CD4-positive, alpha-beta T cell treated with Interleukin-1 beta for 1 hour (primary cell): Measurements from ENCODE around the gene IL1RL1.

Source experiments
- DNase-seq, 2 donors: peaks; one replicate each; pipeline ENCODE4 v3.0.0-alpha.2; 2020 to 2022

IL1RL1 gene

GRCh38 chr2:102310964-102311640 lies at the start of gene IL1RL1:
TSS of gene IL1RL1 (plus strand) at chr2:102311563. CDS start at chr2:102338265, 26,702 bp downstream.
- no peak for DNase-seq

- no peak for DNase-seq
These were observed 48.9 kb upstream of the IL1RL1 start for GRCh38 chr2:102262216-102263129.

GRCh38 chr2:102264952-102265351 lies 46.4 kb upstream of the IL1RL1 start:
- no peak for DNase-seq

GRCh38 chr2:102266204-102266603 lies 45.2 kb upstream of the IL1RL1 start:
- no peak for DNase-seq

- no peak for DNase-seq
These were observed 43.6 kb upstream of the IL1RL1 start for GRCh38 chr2:102267774-102268173.

- no peak for DNase-seq
These were observed 42.7 kb upstream of the IL1RL1 start for GRCh38 chr2:102268510-102269199.

- no peak for DNase-seq
These were observed 42.2 kb upstream of the IL1RL1 start for GRCh38 chr2:102269200-102269524.

GRCh38 chr2:102271844-102272243 lies 39.5 kb upstream of the IL1RL1 start:
- DNase-seq: peak in 1 of 2 donors; percentile 24

- DNase-seq: no peak
These were observed 37.6 kb upstream of the IL1RL1 start for GRCh38 chr2:102273619-102274211.

- no peak for DNase-seq
These were observed 34.7 kb upstream of the IL1RL1 start for GRCh38 chr2:102276549-102277201.

GRCh38 chr2:102277202-102277700 lies 34.1 kb upstream of the IL1RL1 start:
- no peak for DNase-seq

GRCh38 chr2:102278720-102279390 lies 32.5 kb upstream of the IL1RL1 start:
- DNase-seq: no peak

GRCh38 chr2:102279391-102279735 lies 32.0 kb upstream of the IL1RL1 start:
- DNase-seq: no peak

- no peak for DNase-seq
These were observed 28.7 kb upstream of the IL1RL1 start for GRCh38 chr2:102282678-102283091.

GRCh38 chr2:102283996-102284395 lies 27.4 kb upstream of the IL1RL1 start:
- DNase-seq: no peak

GRCh38 chr2:102284611-102285010 lies 26.8 kb upstream of the IL1RL1 start:
- DNase-seq: no peak

- DNase-seq: no peak
These were observed 26.0 kb upstream of the IL1RL1 start for GRCh38 chr2:102285368-102285767.

- DNase-seq: no peak
These were observed 25.3 kb upstream of the IL1RL1 start for GRCh38 chr2:102286041-102286440.

- no peak for DNase-seq
These were observed 22.2 kb upstream of the IL1RL1 start for GRCh38 chr2:102289129-102289528.

GRCh38 chr2:102290594-102290993 lies 20.8 kb upstream of the IL1RL1 start:
- DNase-seq: no peak

- no peak for DNase-seq
These were observed 19.9 kb upstream of the IL1RL1 start for GRCh38 chr2:102291319-102292075.
